Hepatocyte (in vitro differentiated cells): Measurements from ENCODE around the gene CNTN4. TPM values are rescaled to one million over a fixed set of nuclear protein-coding genes. Genes with fewer than 3 reads are reported as not detected.

Source experiments
- DNase-seq: peaks from one replicate; pipeline ENCODE4 v3.0.0-alpha.2; 2016; ENCODE audit warnings: low spot score
- H2AFZ ChIP-seq: fragments of 200-600 bp; sonication (generic); 2 replicates; pipeline ENCODE4 v1.6.0; 2016; ENCODE audit warnings: antibody characterized with exemption, mild to moderate bottlenecking
- H3K27ac ChIP-seq: fragments of 200-600 bp; sonication (generic); 2 replicates; pipeline ENCODE4 v1.5.1; 2016; ENCODE audit warnings: mild to moderate bottlenecking
- H3K27me3 ChIP-seq: fragments of 200-600 bp; sonication (generic); 2 replicates; pipeline ENCODE4 v1.6.1; 2016
- H3K36me3 ChIP-seq: fragments of 200-600 bp; sonication (generic); replicated peaks from 2 replicates; pipeline ENCODE4 v1.5.1; 2016; ENCODE audit warnings: low read depth; ENCODE audit not compliant: insufficient read depth
- H3K4me1 ChIP-seq: fragments of 200-600 bp; sonication (generic); 2 replicates; pipeline ENCODE4 v1.5.1; 2016; ENCODE audit warnings: mild to moderate bottlenecking, moderate library complexity; ENCODE audit not compliant: insufficient read depth
- H3K4me2 ChIP-seq: fragments of 200-600 bp; sonication (generic); 2 replicates; pipeline ENCODE4 v1.6.0; 2016
- H3K4me3 ChIP-seq: fragments of 200-600 bp; sonication (generic); 2 replicates; pipeline ENCODE4 v1.5.1; 2016; ENCODE audit warnings: mild to moderate bottlenecking
- H3K79me2 ChIP-seq: fragments of 200-600 bp; sonication (generic); 2 replicates; pipeline ENCODE4 v1.6.0; 2017; ENCODE audit warnings: mild to moderate bottlenecking
- H3K9me2 ChIP-seq: fragments of 200-600 bp; sonication (generic); replicated peaks from 2 replicates; pipeline ENCODE4 v1.6.0; 2017; ENCODE audit warnings: mild to moderate bottlenecking; ENCODE audit not compliant: insufficient read depth
- H3K9me3 ChIP-seq: fragments of 200-600 bp; sonication (generic); 2 replicates; pipeline ENCODE4 v1.5.1; 2016; ENCODE audit warnings: low read depth, mild to moderate bottlenecking
- H4K20me1 ChIP-seq: fragments of 200-600 bp; sonication (generic); 2 replicates; pipeline ENCODE4 v1.6.0; 2016; ENCODE audit warnings: mild to moderate bottlenecking; ENCODE audit not compliant: insufficient read depth, poor library complexity, severe bottlenecking
- CTCF ChIP-seq: fragments of 200-600 bp; sonication (generic); IDR thresholded peaks from 2 replicates; pipeline ENCODE4 v1.5.1; 2016; ENCODE audit warnings: antibody characterized with exemption, mild to moderate bottlenecking; ENCODE audit not compliant: poor library complexity
- EZH2 ChIP-seq: fragments of 200-600 bp; sonication (generic); IDR thresholded peaks from 2 replicates; pipeline ENCODE4 v1.6.1; 2016; ENCODE audit warnings: antibody characterized with exemption, mild to moderate bottlenecking, borderline replicate concordance
- EZH2phosphoT487 ChIP-seq: fragments of 200-600 bp; sonication (generic); IDR thresholded peaks from one replicate; pipeline ENCODE4 v1.6.1; 2018; ENCODE audit warnings: antibody characterized with exemption, mild to moderate bottlenecking, low read depth, moderate library complexity; ENCODE audit not compliant: unreplicated experiment, severe bottlenecking
- WGBS: methylation state at CpG from one replicate; pipeline ENCODE4 v1.1.6; 2016; ENCODE audit warnings: low lambda C conversion rate; ENCODE audit errors: missing lambda C conversion rate; 5-methylcytosine and 5-hydroxymethylcytosine counted together
- polyA plus RNA-seq: library from polyadenylated mRNA; unstranded; fragments of >200 nt; fragmentation: Nextera tagmentation; extraction: Ambion mirVana; gene quantifications from 2 replicates; pipeline ENCODE4 v1.2.1, GENCODE V29; 2016
- total RNA-seq: library from RNA; depleted of rRNA; stranded (reverse); fragments of >200 nt; gene quantifications from 2 replicates; pipeline ENCODE4 v1.2.3, GENCODE V29; 2014

CNTN4 gene
- total and polyA plus RNA-seq, 2 experiments from 2014 or later, result 17.6 to 30.3 TPM

GRCh38 chr3:2945121-2945520 lies 846.5 kb downstream of the CNTN4 start:
- no peak overlapping the region for H3K27ac ChIP-seq
- H3K4me3 ChIP-seq, result no peak overlapping the region
- no peaks in the 10 kb centered on the region for H4K20me1 ChIP-seq
- no peak overlapping the region for H2AFZ ChIP-seq
- TF ChIP-seq CTCF, result no peak
- TF ChIP-seq EZH2, result no peak
- no peak for TF ChIP-seq EZH2phosphoT487
- H3K27me3 ChIP-seq, result no peaks in the 10 kb centered on the region
- H3K4me1 ChIP-seq, result no peaks in the 10 kb centered on the region
- no peaks in the 10 kb centered on the region for H3K9me3 ChIP-seq
- no peaks in the 10 kb centered on the region for H3K9me2 ChIP-seq
- H3K4me2 ChIP-seq, result no peak overlapping the region
- WGBS, result 90% methylated on average over 3 of the region's 3 CpGs
- H3K36me3 ChIP-seq, result no peaks in the 10 kb centered on the region
- no peak for DNase-seq
- no peaks in the 10 kb centered on the region for H3K79me2 ChIP-seq

- H3K79me2 ChIP-seq, result no peaks in the 10 kb centered on the region
- no peaks in the 10 kb centered on the region for H4K20me1 ChIP-seq
- H3K9me2 ChIP-seq, result no peaks in the 10 kb centered on the region
- no peak overlapping the region for H3K4me3 ChIP-seq
- no peak for DNase-seq
- H2AFZ ChIP-seq, result no peak overlapping the region
- H3K27ac ChIP-seq, result no peak overlapping the region
- TF ChIP-seq CTCF (no peak), EZH2 (no peak), EZH2phosphoT487 (no peak)
- H3K4me1 ChIP-seq, result no peaks in the 10 kb centered on the region
- 73% methylated on average over 2 of the region's 2 CpGs for WGBS
- no peaks in the 10 kb centered on the region for H3K9me3 ChIP-seq
- no peaks in the 10 kb centered on the region for H3K27me3 ChIP-seq
- no peaks in the 10 kb centered on the region for H3K36me3 ChIP-seq
- H3K4me2 ChIP-seq, result no peak overlapping the region
Measured at GRCh38 chr3:2947536-2947935, 848.9 kb downstream of the CNTN4 start.

- Histone ChIP-seq H3K27me3 (no peaks in the 10 kb centered on the region), H3K27ac (no peak overlapping the region), H2AFZ (no peak overlapping the region), H3K4me1 (no peaks in the 10 kb centered on the region), H3K4me2 (no peak overlapping the region), H3K4me3 (no peak overlapping the region), H4K20me1 (no peaks in the 10 kb centered on the region), H3K36me3 (no peaks in the 10 kb centered on the region), H3K79me2 (no peaks in the 10 kb centered on the region), H3K9me2 (no peaks in the 10 kb centered on the region), H3K9me3 (no peaks in the 10 kb centered on the region)
- TF ChIP-seq EZH2phosphoT487 (no peak), EZH2 (no peak), CTCF (no peak)
- DNase-seq, result no peak
- WGBS, result 38% methylated on average over 1 of the region's 1 CpG
Measured at GRCh38 chr3:2948882-2949281, 850.2 kb downstream of the CNTN4 start.

GRCh38 chr3:2950159-2950558 lies 851.5 kb downstream of the CNTN4 start:
- Histone ChIP-seq H3K27ac (no peak overlapping the region), H3K4me3 (no peak overlapping the region), H3K9me2 (no peaks in the 10 kb centered on the region), H4K20me1 (no peaks in the 10 kb centered on the region), H3K79me2 (no peaks in the 10 kb centered on the region), H2AFZ (no peak overlapping the region), H3K36me3 (no peaks in the 10 kb centered on the region), H3K4me2 (no peak overlapping the region), H3K4me1 (no peaks in the 10 kb centered on the region), H3K27me3 (no peaks in the 10 kb centered on the region), H3K9me3 (no peaks in the 10 kb centered on the region)
- TF ChIP-seq EZH2phosphoT487 (no peak), EZH2 (no peak), CTCF (no peak)
- no peak for DNase-seq
- WGBS, result 82% methylated on average over 2 of the region's 2 CpGs
